H1 (cell line): ENCODE results near the gene METRN. TPM values are rescaled to one million over a fixed set of nuclear protein-coding genes. Genes with fewer than 3 reads are reported as not detected.

ENCODE experiments used
- CTCF ChIA-PET: fragments of 300-600 bp; sonication (Branson Sonifier 250); formaldehyde crosslinking; loops from one replicate; lab custom pipeline; 2021; ENCODE audit not compliant: partially characterized antibody; lab: Charles Lee
- POLR2A ChIA-PET: fragments of 300-600 bp; sonication (Branson Sonifier 250); formaldehyde crosslinking; loops from one replicate; lab custom pipeline; 2021; ENCODE audit warnings: inconsistent platforms; ENCODE audit not compliant: partially characterized antibody; lab: Charles Lee
- DNase-seq, 2 experiments: peaks; one replicate each; pipeline versions ENCODE4 v3.0.0 to v3.0.0-alpha.2; 2010 to 2022; ENCODE audit warnings: low spot score in 2 of 2, low read depth in 1 of 2, mixed read lengths in 1 of 2
- FAIRE-seq: peaks from 2 replicates; lab custom pipeline; 2011; peaks lifted over from hg19 to GRCh38; lab: Jason Lieb, UNC
- H2AFZ ChIP-seq: 2 replicates; pipeline ENCODE4 v1.8.1; 2012; ENCODE audit warnings: low read length, inconsistent platforms
- H2AK5ac ChIP-seq: 2 replicates; pipeline ENCODE4 v1.6.1; 2013; ENCODE audit warnings: low read depth, low read length
- H2BK120ac ChIP-seq: replicated peaks from 2 replicates; pipeline ENCODE3; 2013; ENCODE audit warnings: low read depth, low read length, inconsistent platforms
- H2BK12ac ChIP-seq: 2 replicates; pipeline ENCODE4 v1.6.1; 2013; ENCODE audit warnings: low read depth, low read length
- H2BK15ac ChIP-seq: 2 replicates; pipeline ENCODE4 v1.6.1; 2013; ENCODE audit warnings: low read length
- H2BK20ac ChIP-seq: 2 replicates; pipeline ENCODE4 v1.6.1; 2013; ENCODE audit warnings: low read length
- H2BK5ac ChIP-seq: 2 replicates; pipeline ENCODE4 v1.6.1; 2013; ENCODE audit warnings: low read depth, low read length
- H3K14ac ChIP-seq: 2 replicates; pipeline ENCODE4 v1.6.1; 2013; ENCODE audit warnings: inconsistent platforms; ENCODE audit not compliant: insufficient read length
- H3K18ac ChIP-seq: 2 replicates; pipeline ENCODE4 v1.6.1; 2013; ENCODE audit warnings: low read length; ENCODE audit errors: extremely low read depth
- H3K23ac ChIP-seq: 2 replicates; pipeline ENCODE4 v1.6.1; 2013; ENCODE audit warnings: inconsistent platforms; ENCODE audit not compliant: insufficient read length
- H3K23me2 ChIP-seq: 2 replicates; pipeline ENCODE4 v1.6.1; 2013; ENCODE audit warnings: low read depth, low read length
- H3K27ac ChIP-seq: 2 replicates; pipeline ENCODE4 v1.6.1; 2011; ENCODE audit warnings: low read depth, low read length, inconsistent platforms
- H3K27me3 ChIP-seq, 4 experiments: replicated peaks in 1 of 4; 1 replicate in 1 of 4; 2 replicates in 3 of 4; pipeline versions ENCODE4 v1.6.1 to v1.8.1; 2011 to 2013; ENCODE audit warnings: low read length in 3 of 4, mild to moderate bottlenecking in 3 of 4, inconsistent platforms in 2 of 4, mixed read lengths in 2 of 4, moderate library complexity in 1 of 4; ENCODE audit not compliant: control insufficient read depth in 3 of 4, insufficient read depth in 3 of 4; ENCODE audit errors: extremely low read depth in 1 of 4
- H3K36me3 ChIP-seq, 4 experiments: 2 replicates each; pipeline versions ENCODE4 v1.6.1 to v1.8.1; 2011 to 2013; ENCODE audit warnings: mild to moderate bottlenecking in 4 of 4, low read length in 3 of 4, moderate library complexity in 2 of 4, control low read depth in 1 of 4, inconsistent platforms in 1 of 4; ENCODE audit not compliant: insufficient read depth in 4 of 4, control insufficient read depth in 2 of 4
- H3K4ac ChIP-seq: replicated peaks from 2 replicates; pipeline ENCODE3; 2013; ENCODE audit warnings: low read length, low read depth, mixed read lengths, inconsistent platforms; ENCODE audit not compliant: insufficient read length
- H3K4me1 ChIP-seq, 4 experiments: replicated peaks in 1 of 4; 1 replicate in 1 of 4; 2 replicates in 3 of 4; pipeline versions ENCODE4 v1.6.1 to v1.8.1; 2011 to 2013; ENCODE audit warnings: low read length in 3 of 4, inconsistent platforms in 2 of 4, mixed read lengths in 1 of 4; ENCODE audit not compliant: insufficient read depth in 4 of 4, control insufficient read depth in 3 of 4
- H3K4me2 ChIP-seq, 2 experiments: 2 replicates each; pipeline versions ENCODE4 v1.6.1 to v1.8.1; 2011 to 2013; ENCODE audit warnings: low read depth in 2 of 2, low read length in 2 of 2, control low read depth in 1 of 2, inconsistent platforms in 1 of 2, mild to moderate bottlenecking in 1 of 2; ENCODE audit not compliant: insufficient read depth in 1 of 2
- H3K4me3 ChIP-seq, 4 experiments: fragments of 200-600, 300-600 bp in 1 of 4; sonication (generic), shearing (Covaris generic), sonication (Bioruptor Twin) in 1 of 4; 2 replicates each; pipeline versions ENCODE4 v1.5.1 to v1.8.1; 2011 to 2016; ENCODE audit warnings: low read length in 4 of 4, low read depth in 3 of 4, control low read depth in 2 of 4, inconsistent platforms in 2 of 4, mild to moderate bottlenecking in 2 of 4, mixed read lengths in 1 of 4, moderate library complexity in 1 of 4; ENCODE audit not compliant: insufficient read depth in 2 of 4; ENCODE audit errors: extremely low read depth in 1 of 4
- H3K56ac ChIP-seq: replicated peaks from 2 replicates; pipeline ENCODE3; 2013; ENCODE audit warnings: low read depth, mild to moderate bottlenecking, mixed read lengths, low read length, inconsistent platforms; ENCODE audit not compliant: insufficient read length
- H3K79me1 ChIP-seq: 2 replicates; pipeline ENCODE4 v1.6.1; 2013; ENCODE audit warnings: low read depth, low read length, control low read depth
- H3K79me2 ChIP-seq, 2 experiments: 2 replicates each; pipeline versions ENCODE4 v1.6.1 to v1.8.1; 2012 to 2013; ENCODE audit warnings: low read length in 2 of 2, mild to moderate bottlenecking in 2 of 2, inconsistent platforms in 1 of 2; ENCODE audit not compliant: insufficient read depth in 2 of 2, control insufficient read depth in 1 of 2
- H3K9ac ChIP-seq, 4 experiments: replicated peaks in 1 of 4; 1 replicate in 1 of 4; 2 replicates in 3 of 4; pipeline versions ENCODE4 v1.6.1 to v1.8.1; 2011 to 2013; ENCODE audit warnings: low read depth in 3 of 4, low read length in 3 of 4, control low read depth in 2 of 4, mild to moderate bottlenecking in 2 of 4, moderate library complexity in 2 of 4, inconsistent platforms in 1 of 4; ENCODE audit errors: extremely low read depth in 1 of 4
- H3K9me3 ChIP-seq, 2 experiments: 2 replicates each; pipeline versions ENCODE4 v1.6.1 to v1.8.1; 2012 to 2013; ENCODE audit warnings: mild to moderate bottlenecking in 2 of 2, moderate library complexity in 2 of 2, control low read depth in 1 of 2, inconsistent platforms in 1 of 2, low read depth in 1 of 2, low read length in 1 of 2, mixed read lengths in 1 of 2; ENCODE audit not compliant: insufficient read depth in 2 of 2
- H4K20me1 ChIP-seq, 2 experiments: replicated peaks in 1 of 2; 2 replicates each; pipeline versions ENCODE3 to v1.8.1; 2011 to 2013; ENCODE audit warnings: inconsistent platforms in 2 of 2, low read length in 2 of 2, mild to moderate bottlenecking in 1 of 2; ENCODE audit not compliant: insufficient read depth in 2 of 2, control insufficient read depth in 1 of 2
- H4K5ac ChIP-seq: 2 replicates; pipeline ENCODE4 v1.6.1; 2013; ENCODE audit warnings: low read length, low read depth, mixed read lengths, inconsistent platforms; ENCODE audit not compliant: insufficient read length
- H4K8ac ChIP-seq: 2 replicates; pipeline ENCODE4 v1.8.0; 2013; ENCODE audit warnings: mild to moderate bottlenecking, moderate library complexity, low read length, inconsistent platforms; ENCODE audit not compliant: insufficient read depth; ENCODE audit errors: extremely low read depth
- H4K91ac ChIP-seq: replicated peaks from 2 replicates; pipeline ENCODE3; 2013; ENCODE audit warnings: low read length, mixed read lengths, inconsistent platforms; ENCODE audit not compliant: insufficient read length
- ATF2 ChIP-seq: IDR thresholded peaks from 2 replicates; pipeline ENCODE4 v1.6.1; 2012; ENCODE audit warnings: low read length, inconsistent platforms
- BCL11A ChIP-seq, 2 experiments: IDR thresholded peaks; one replicate each; pipeline ENCODE4 v1.6.1; 2011; ENCODE audit warnings: low read depth in 2 of 2, low read length in 2 of 2, mild to moderate bottlenecking in 2 of 2
- JUN ChIP-seq: IDR thresholded peaks from 2 replicates; pipeline ENCODE4 v1.6.1; 2011; ENCODE audit warnings: low read depth, mild to moderate bottlenecking, improper control_type of control experiment, low read length
- MAX ChIP-seq: IDR thresholded peaks from 2 replicates; pipeline ENCODE4 v1.6.1; 2012; ENCODE audit warnings: inconsistent platforms
- NRF1 ChIP-seq: IDR thresholded peaks from 2 replicates; pipeline ENCODE4 v1.6.1; 2011; ENCODE audit warnings: mild to moderate bottlenecking, low read depth, low read length, improper control_type of control experiment
- POLR2A ChIP-seq, 2 experiments: IDR thresholded peaks; 1 replicate in 1 of 2; 2 replicates in 1 of 2; pipeline ENCODE4 v1.6.1; 2011; ENCODE audit warnings: low read depth in 2 of 2, low read length in 2 of 2, mild to moderate bottlenecking in 2 of 2; ENCODE audit errors: control extremely low read depth in 1 of 2
- WGBS, 2 experiments: shearing (Covaris generic) in 1 of 2; methylation state at CpG; one replicate each; pipeline versions ENCODE4 v1.1.6 to v1.1.7; 2013 to 2015; ENCODE audit warnings: low lambda C conversion rate in 2 of 2, mixed read lengths in 2 of 2, inconsistent platforms in 1 of 2, low coverage in 1 of 2, missing lambda C conversion rate in 1 of 2; ENCODE audit not compliant: insufficient replicate concordance in 2 of 2, insufficient coverage in 1 of 2, insufficient read length in 1 of 2; ENCODE audit errors: extremely low coverage in 1 of 2, missing lambda C conversion rate in 1 of 2; 5-methylcytosine and 5-hydroxymethylcytosine counted together
- polyA plus RNA-seq, 7 experiments: library from polyadenylated mRNA; depleted of rRNA in 3 of 7; stranded (reverse) in 5 of 7; unstranded in 2 of 7; fragments of >200 nt in 5 of 7; fragments of 200-250 nt in 2 of 7; gene quantifications; 1 replicate in 5 of 7; 2 replicates in 1 of 7; 4 replicates in 1 of 7; pipeline versions ENCODE4 v1.2.1 to v1.2.3, GENCODE V29; 2011 to 2013; ENCODE audit warnings: missing spikeins in 2 of 7, mixed read lengths in 2 of 7
- total RNA-seq: library from RNA; stranded (reverse); fragmentation: NEBNext Ultra II Directional; extraction: Animal tissue kit (Norgen Biotek cat#: 25700); gene quantifications from 2 replicates; pipeline ENCODE4 v1.2.1, GENCODE V29; 2021

The METRN gene
- total and polyA plus RNA-seq, 2 of the 8 experiments (the other 6 are each of a cell fraction or from before 2014, with no cell fraction given), result 18.7 to 25.8 TPM

- Histone ChIP-seq H3K4ac (no peak overlapping the region), H4K8ac (no peak overlapping the region), H3K79me2 (peaks cover 0 to 13% of the 10 kb centered on the region in 2 experiments; a peak in 1 of 4 replicates), H2BK15ac (no peak overlapping the region), H2AK5ac (no peak overlapping the region), H4K20me1 (peaks cover 5 to 27% of the 10 kb centered on the region in 2 experiments), H3K18ac (no peak overlapping the region), H4K5ac (no peak overlapping the region), H3K56ac (no peak overlapping the region), H3K4me3 (no peak overlapping the region), H3K36me3 (peaks cover 14 to 44% (median 33%) of the 10 kb centered on the region in 4 experiments), H3K9me3 (no peaks in the 10 kb centered on the region), H3K14ac (no peak overlapping the region), H3K4me1 (peaks cover 0 to 19% (median 17%) of the 10 kb centered on the region in 4 experiments; a peak in 6 of 7 replicates), H2AFZ (no peak overlapping the region), H3K9ac (no peak overlapping the region), H3K23ac (no peak overlapping the region), H4K91ac (no peak overlapping the region), H2BK20ac (no peak overlapping the region), H3K79me1 (peaks cover 13% of the 10 kb centered on the region), H3K27ac (no peak overlapping the region), H2BK12ac (no peak overlapping the region), H3K27me3 (peaks cover 0 to 2% (median 0%) of the 10 kb centered on the region in 4 experiments; a peak in 2 of 7 replicates), H3K23me2 (peaks cover 12% of the 10 kb centered on the region), H2BK120ac (no peak overlapping the region), H2BK5ac (no peak overlapping the region), H3K4me2 (no peak overlapping the region)
- TF ChIP-seq MAX, result no peak
- TF ChIP-seq JUN, result no peak
- no peak for TF ChIP-seq ATF2
- TF ChIP-seq POLR2A (IDR thresholded peaks at IDR 0.05; ENCODE audit: control extremely low read depth in 1 of 2, low read depth in 2 of 2, low read length in 2 of 2), result no peak
- no peak for TF ChIP-seq BCL11A (IDR thresholded peaks at IDR 0.05; ENCODE audit: low read depth in 2 of 2, low read length in 2 of 2)
- TF ChIP-seq NRF1, result no peak
- DNase-seq, result no peak
- CTCF ChIA-PET, result interaction anchor here (1.3 to 12.0 kb wide), 3 partner anchors 12 to 89 kb away, joined by 5 to 75 read pairs (median 7); partner anchors contain the start of gene WDR24
- POLR2A ChIA-PET, result interaction anchor here (0.8 to 17.4 kb wide), 6 partner anchors 6 to 38 kb away, joined by 3 to 214 read pairs (median 4); partner anchors contain the start of genes JMJD8, RHBDL1, RHOT2 and STUB1
- WGBS, 2 experiments, result 94% methylated on average over 18 of the region's 40 CpGs; no CpG with 5 or more reads in 1 of the 2 experiments
- no peak for FAIRE-seq
Observed at GRCh38 chr16:671353-672131, 43.4 kb upstream of the METRN start.
